GM18951 (cell line): ENCODE results near the gene RNF7.
"Not testable (repeated sequence)": the region's sequence is repeated elsewhere in the genome, so short reads cannot be mapped to it uniquely, and the experiment has no call there.

Experiments used
- POLR2A ChIP-seq: IDR thresholded peaks from 4 replicates; pipeline ENCODE4 v1.6.1; 2011; ENCODE audit warnings: mild to moderate bottlenecking; ENCODE audit not compliant: insufficient read length, insufficient read depth; ENCODE audit errors: extremely low read depth
- in situ Hi-C: fragments of 300-500 bp; cut with MboI; formaldehyde crosslinking; loops from one replicate; pipeline ENCODE4 v1.12.0; 2022; ENCODE audit warnings: low sequenced_read_pairs, mixed read lengths, inconsistent platforms; ENCODE audit not compliant: unreplicated experiment

The RNF7 gene

DNA sequence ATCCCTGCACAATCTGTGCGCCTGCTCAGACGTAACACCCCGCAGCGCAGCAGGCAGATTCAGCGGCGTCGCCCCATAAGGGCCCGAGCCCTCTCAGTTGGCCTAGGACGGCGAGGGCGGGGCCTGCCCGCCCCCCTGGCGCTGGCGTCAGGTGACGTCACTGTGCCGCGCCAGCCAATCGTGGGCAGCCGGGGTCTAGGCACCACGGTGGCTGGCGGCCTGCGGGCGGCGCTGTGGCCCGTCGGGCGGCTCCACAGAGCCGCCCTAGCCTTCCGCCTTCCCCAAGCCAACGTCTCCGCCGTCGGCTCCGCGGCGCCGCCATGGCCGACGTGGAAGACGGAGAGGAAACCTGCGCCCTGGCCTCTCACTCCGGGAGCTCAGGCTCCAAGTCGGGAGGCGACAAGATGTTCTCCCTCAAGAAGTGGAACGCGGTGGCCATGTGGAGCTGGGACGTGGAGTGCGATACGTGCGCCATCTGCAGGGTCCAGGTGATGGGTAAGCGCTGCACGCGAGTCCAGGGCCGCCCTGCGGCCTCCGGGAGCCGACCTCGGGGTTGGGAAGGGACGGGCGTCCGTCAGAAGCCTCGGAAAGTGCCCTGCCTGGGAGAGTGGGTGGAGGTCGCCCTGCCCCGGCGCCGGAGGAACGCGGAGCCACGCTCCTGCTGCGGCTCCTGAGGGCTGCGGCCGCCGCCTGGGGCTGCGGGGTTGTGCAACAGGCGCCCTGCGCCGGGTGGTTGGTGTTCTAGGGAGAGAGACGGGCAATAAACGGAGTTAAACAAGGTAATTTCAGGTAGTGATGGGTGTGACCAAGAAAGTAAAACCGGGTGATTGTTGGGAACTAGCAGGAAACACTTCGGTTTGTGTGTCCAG is at the start of gene RNF7:
RNF7 (plus strand) TSS at position 277 of the 869 bp plus-strand sequence; CDS start at position 321, 44 bp downstream.
- TF ChIP-seq POLR2A = peak; percentile 89

DNA sequence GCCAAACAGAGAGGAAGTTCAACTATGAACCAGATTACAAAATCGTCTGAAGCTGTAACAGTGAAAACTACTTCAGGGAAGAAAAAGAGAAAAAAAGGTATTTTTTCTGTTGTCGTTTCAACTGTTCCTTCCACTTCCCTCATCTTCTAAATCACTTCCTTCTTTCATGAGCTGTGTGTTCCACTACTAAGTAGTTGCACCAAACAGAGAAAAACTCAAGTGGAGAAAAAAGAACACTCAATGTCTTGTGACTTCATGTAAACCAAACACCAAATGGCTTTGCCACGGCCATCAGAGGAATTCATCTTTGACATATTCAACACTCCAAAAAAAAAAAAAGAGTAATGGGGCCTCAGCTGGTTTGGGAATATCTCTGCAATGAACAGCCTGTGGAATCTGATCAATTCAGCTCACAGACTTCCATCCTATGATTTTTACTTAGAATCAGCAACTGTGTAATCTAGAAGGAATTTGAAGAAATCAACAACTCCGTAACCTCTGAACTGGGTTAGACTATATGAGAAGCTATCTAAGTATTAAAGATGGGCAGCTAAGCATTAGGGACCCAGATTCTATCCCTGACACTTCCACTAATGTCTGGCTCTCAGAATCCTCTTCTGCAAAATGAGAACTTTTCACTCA is 47.5 kb upstream of the RNF7 start:
- in situ Hi-C loops = no loop called here
- TF ChIP-seq POLR2A = no peak

More for the DNA sequence above, at the start of gene RNF7:
- in situ Hi-C loops = no loop called here

DNA sequence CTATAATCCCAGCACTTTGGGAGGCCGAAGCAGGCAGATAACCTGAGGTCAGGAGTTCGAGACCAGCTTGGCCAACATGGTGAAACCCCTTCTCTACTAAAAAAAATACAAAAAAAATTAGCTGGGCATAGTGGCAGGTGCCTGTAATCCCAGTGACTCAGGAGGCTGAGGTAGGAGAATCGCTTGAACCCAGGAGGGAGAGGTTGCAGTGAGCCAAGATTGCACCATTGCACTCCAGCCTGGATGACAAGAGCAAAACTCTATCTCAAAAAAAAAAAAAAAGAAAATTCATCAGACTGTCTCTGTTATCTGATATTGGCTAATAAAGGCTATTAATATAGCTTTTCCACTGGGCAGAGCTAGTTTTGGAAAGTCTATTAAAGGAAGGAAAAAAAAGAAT is 46.6 kb upstream of the RNF7 start:
- in situ Hi-C loops = not testable (repeated sequence)

DNA sequence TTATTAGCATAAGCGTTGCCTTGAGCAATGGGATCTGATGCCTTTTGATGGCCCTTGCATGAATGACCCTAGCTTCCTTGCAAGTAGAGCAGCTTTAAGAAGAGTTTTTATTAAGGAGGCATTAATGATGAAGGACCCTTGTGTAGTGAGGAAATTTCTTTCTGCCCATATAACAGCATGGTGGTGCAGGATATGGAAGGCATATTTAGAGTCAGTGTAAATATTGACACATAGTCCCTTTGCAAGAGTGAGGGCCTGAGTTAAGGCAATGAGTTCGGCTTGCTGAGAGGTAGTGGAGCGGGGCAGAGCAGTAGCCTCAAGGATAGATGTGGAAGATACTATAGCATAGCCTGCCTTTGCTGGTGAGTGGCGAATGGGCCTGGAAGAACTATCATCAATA is 45.1 kb upstream of the RNF7 start:
- in situ Hi-C loops = not testable (repeated sequence)

DNA sequence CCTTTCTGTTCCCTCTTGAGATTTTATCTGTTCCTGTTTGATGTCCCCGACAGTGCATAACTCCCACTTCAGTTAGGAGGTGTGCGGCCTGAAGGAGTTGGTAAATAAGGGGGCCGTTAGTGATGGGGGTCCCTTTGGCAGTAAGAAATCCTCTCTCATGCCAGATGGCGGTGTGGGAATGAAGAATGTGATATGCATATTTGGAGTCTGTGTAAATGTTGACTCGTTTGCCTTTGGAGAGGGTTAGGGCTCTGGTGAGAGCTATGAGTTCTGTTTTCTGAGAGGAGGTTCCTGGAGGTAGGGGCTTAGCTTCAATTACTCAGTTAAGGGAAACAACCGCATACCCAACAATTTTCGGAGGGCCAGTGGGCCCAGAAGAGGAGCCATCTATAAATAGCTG is 38.8 kb upstream of the RNF7 start:
- no peak for TF ChIP-seq POLR2A
- in situ Hi-C loops = no loop called here

DNA sequence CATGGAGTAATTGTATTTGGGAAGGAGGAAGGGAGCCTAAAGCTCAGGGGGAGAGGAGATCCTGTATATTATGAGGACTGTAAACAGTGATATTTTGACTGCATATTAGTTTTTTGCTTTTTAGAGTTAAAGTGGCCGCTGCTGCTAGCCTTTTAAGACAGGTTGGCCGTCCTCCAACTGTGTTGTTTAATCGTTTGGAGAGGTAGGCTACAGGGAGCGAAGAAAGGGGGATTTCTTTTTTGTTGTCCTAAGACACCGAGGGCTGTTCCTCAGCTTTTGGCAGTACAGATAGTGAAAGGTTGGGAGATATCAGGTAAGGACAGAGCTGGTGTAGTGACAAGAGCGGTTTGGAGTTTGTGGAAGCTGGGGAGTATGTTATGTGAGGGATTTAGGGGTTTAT is 38.2 kb upstream of the RNF7 start:
- TF ChIP-seq POLR2A = no peak
- in situ Hi-C loops = no loop called here

DNA sequence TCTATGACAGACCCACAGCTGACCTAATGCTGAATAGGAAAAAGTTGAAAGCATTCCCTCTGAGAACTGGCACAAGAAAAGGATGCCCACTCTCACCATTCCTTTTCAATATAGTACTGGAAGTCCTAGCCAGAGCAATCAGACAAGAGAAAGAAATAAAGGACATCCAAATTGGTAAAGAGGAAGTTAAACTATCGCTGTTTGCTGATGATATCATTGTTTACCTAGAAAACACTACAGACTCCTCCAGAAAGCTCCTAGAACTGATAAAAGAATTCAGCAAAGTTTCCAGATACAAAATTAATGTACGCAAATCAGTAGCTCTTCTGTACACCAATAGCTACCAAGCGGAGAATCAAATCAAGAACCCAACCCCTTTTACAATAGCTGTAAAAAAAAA is 34.7 kb upstream of the RNF7 start:
- in situ Hi-C loops = not testable (repeated sequence)

DNA sequence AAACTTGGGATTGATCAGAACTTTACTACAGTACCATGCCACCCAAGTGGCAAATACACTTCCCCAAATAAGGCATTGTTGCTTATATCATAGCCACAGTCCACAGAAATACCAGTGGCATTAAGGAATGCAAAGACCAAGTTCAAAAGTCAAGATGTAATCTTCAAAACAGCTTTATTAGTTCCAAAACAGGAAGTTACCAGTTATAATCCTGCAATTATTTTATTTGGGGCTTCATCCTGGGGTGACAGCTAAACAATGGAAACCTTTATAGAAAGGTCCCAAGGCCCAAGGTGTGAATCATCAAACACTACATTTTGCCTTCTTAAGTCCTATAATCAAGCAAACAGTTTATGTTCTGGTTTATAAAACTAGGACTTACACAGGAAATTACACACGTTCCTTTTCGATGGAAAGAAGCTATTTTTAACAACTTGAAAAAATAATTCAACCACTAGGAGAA is 30.3 kb upstream of the RNF7 start:
- no peak for TF ChIP-seq POLR2A
- in situ Hi-C loops = no loop called here

DNA sequence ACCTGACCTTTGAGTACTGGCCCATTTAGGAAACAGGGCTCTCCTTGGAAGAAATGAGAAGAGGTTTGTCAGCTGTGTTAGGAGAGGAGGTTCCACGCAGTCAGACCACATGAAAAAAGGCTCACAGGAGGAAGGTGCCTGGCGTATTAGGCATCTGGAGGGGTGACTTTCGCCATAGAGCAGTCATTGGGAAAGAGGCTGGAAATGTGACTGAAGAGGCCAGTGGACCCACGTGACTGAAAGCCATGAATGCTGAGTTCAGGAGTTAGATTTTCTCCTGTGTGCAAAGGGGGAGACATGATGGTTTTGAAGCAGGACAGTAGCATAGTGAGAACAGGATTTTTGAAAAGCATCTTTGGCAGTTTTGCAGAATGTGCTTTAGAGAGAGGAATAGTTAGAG is 29.7 kb upstream of the RNF7 start:
- in situ Hi-C loops = no loop called here
- TF ChIP-seq POLR2A = no peak

DNA sequence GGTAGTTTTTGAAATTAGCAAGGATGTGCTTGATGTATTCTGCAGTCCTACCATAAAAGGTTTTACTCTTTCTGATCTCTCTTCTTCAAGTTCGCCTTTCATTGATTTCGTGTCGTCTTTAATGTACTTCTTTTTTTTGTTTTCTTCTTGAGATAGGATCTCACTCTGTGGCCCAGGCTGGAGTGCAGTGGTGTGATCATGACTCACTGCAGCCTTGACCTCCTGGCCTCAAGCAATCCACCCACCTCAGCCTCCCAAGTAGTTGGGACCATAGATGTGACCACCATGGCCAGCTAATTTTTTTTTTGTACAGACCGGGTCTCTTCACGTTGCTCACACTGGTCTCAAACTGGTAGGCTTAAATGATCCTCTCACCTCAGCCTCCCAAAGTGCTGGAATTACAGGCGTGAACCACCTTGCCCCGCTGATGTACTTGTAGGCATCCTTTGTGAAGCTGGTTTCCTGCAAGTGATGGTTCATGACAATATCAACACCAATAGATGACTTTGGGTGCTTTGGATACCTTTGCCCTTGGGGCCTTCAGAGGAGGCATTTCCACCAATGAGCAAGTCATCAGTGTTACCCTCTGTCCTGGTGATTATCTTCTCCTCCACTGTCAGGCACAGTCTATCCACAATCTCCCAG is 28.9 kb upstream of the RNF7 start:
- in situ Hi-C loops = no loop called here
- TF ChIP-seq POLR2A = no peak

DNA sequence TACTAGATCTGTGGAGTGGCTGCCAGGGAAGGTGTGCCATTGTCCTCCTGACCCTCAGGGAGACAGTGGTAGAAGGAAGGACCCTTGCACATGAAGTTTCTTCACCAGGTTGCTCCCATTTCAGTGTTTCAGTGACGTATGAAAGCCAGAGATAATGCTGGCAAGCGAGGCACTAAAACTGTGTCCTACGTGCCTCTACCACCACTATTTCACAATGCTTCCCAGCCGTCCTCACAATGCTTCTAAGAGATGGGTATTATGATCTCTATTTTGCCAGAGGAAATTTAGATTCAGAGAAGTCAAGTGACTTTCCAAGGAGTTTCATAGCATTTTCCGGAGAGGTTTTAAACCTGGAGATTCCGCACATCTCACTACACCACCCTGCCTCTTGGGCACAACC is 28.0 kb upstream of the RNF7 start:
- in situ Hi-C loops = no loop called here
- no peak for TF ChIP-seq POLR2A

DNA sequence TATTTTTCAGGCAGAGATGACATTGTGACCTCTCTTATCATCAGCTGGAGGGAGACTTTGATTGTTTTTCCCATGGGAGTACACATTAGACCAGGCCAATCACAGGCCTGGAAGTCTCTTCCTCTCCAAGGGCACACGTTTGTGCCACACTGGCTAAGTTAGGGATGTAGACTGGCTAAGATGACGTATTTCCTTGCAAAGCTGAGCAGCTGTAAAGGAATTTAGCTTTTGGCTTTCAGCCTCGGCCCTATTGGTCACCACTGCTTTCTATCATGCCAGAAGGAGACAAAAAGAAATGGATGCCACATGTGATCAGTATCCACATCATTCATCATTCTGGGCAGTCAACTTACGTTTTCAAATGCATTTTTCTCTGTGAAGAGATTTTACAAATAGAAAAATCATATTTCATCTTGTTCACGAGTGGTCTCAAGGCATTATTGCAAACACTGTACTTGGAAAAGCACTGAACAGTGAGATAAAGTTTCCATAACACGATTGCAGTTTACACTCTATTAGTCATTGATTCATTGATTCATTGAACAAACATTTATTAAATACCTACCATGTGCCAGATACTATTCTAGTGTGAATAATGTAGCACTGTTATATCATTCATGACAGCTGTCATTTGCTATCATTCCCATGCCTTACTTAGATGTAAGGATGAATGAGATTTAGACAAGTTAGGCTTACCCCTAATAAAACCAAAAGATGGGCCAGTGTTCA is 27.0 kb upstream of the RNF7 start:
- in situ Hi-C loops = no loop called here
- no peak for TF ChIP-seq POLR2A

DNA sequence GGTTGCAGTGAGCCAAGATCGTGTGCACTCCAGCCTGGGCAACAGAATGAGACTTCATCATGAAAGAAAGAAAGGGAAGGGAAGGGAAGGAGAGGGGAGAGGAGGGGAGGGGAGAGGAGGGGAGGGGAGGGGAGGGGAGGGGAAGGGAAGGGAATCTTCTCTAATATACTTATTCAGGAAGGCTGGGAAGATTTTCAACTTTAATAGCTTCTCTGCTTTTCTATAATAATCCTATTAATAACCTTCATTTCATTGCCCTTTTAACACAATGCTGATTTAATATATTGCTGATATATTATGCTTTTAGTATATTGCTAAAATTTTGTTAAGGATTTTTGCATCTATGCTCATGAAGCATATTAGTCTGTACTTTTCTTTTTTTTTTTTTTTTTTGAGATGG is 23.4 kb upstream of the RNF7 start:
- in situ Hi-C loops = no loop called here
- TF ChIP-seq POLR2A = no peak
